ENCODE data around the gene DCC. TPM values are rescaled to one million over a fixed set of nuclear protein-coding genes. Genes with fewer than 3 reads are reported as not detected.

Gene DCC
- total RNA-seq, 1 donor from 2014 or later = 0.24 TPM

DNA sequence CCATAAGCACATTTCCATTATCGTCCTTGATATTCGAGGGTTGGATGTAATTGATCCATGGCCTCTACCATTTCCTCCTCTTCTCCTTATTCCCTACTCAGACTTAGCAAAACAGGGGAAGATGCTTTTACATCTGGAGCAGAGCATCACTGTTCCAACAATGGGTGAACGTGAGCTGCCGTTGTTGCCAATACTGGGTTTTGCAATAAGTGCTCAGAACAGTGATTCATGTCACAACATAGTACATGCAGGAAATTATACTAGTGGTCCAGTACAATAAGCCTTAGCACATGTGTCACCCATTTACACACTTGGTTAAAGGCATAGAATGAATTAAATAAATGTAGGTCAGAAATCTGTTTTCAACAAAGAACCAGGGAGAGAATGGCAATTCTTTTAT lies 112.4 kb downstream of the DCC start:
- TF ChIP-seq CTCF (IDR thresholded peaks at IDR 0.05) = no peak
- no peaks in the 10 kb centered on the region for H3K27me3 Mint-ChIP-seq (ENCODE audit: unreplicated experiment)
- peaks cover 16% of the 10 kb centered on the region for H3K9me3 Mint-ChIP-seq (ENCODE audit: unreplicated experiment)
- DNase-seq (ENCODE audit: extremely low spot score, unreplicated experiment) = no peak
- H3K27ac Mint-ChIP-seq (ENCODE audit: unreplicated experiment) = no peak overlapping the region
- no peak overlapping the region for H3K4me3 Mint-ChIP-seq (ENCODE audit: unreplicated experiment)
- H3K36me3 Mint-ChIP-seq (ENCODE audit: unreplicated experiment) = no peaks in the 10 kb centered on the region
- no peaks in the 10 kb centered on the region for H3K4me1 Mint-ChIP-seq (ENCODE audit: unreplicated experiment)

DNA sequence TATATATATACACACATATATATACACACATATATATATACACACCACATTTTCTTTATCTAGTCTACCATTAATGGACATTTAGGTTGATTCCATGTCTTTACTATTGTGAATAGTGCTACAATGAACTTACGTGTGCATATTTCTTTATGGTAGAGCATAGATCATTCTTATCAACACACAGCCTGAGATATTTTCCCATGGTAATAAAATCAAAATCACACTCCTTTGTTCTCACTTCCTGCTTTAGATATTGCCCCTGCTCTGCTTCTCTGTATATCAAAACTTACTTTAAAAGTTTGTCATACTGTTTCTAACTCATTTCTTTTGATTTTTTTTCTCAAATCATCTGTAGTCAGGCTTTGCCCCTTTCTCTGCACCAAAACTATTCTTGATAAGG lies 119.9 kb downstream of the DCC start:
- Mint-ChIP-seq H3K36me3 (ENCODE audit: unreplicated experiment) (no peaks in the 10 kb centered on the region), H3K9me3 (ENCODE audit: unreplicated experiment) (peaks cover 9% of the 10 kb centered on the region), H3K4me1 (ENCODE audit: unreplicated experiment) (no peaks in the 10 kb centered on the region), H3K4me3 (ENCODE audit: unreplicated experiment) (no peak overlapping the region), H3K27me3 (ENCODE audit: unreplicated experiment) (no peaks in the 10 kb centered on the region), H3K27ac (ENCODE audit: unreplicated experiment) (no peak overlapping the region)
- TF ChIP-seq CTCF (IDR thresholded peaks at IDR 0.05) = no peak
- DNase-seq (ENCODE audit: extremely low spot score, unreplicated experiment) = no peak

- peaks cover 9% of the 10 kb centered on the region for H3K9me3 Mint-ChIP-seq (ENCODE audit: unreplicated experiment)
- no peaks in the 10 kb centered on the region for H3K4me1 Mint-ChIP-seq (ENCODE audit: unreplicated experiment)
- no peak overlapping the region for H3K4me3 Mint-ChIP-seq (ENCODE audit: unreplicated experiment)
These were observed 122.9 kb downstream of the DCC start for GRCh38 chr18:52462853-52463252.

GRCh38 chr18:52465391-52465790 lies 125.4 kb downstream of the DCC start:
- peaks cover 9% of the 10 kb centered on the region for H3K9me3 Mint-ChIP-seq (ENCODE audit: unreplicated experiment)
- no peak for TF ChIP-seq CTCF (IDR thresholded peaks at IDR 0.05)
- no peak overlapping the region for H3K27ac Mint-ChIP-seq (ENCODE audit: unreplicated experiment)
- no peaks in the 10 kb centered on the region for H3K4me1 Mint-ChIP-seq (ENCODE audit: unreplicated experiment)
- DNase-seq (ENCODE audit: extremely low spot score, unreplicated experiment) = no peak
- H3K4me3 Mint-ChIP-seq (ENCODE audit: unreplicated experiment) = no peak overlapping the region
- H3K27me3 Mint-ChIP-seq (ENCODE audit: unreplicated experiment) = no peaks in the 10 kb centered on the region
- H3K36me3 Mint-ChIP-seq (ENCODE audit: unreplicated experiment) = no peaks in the 10 kb centered on the region

More at GRCh38 chr18:52462853-52463252, 122.9 kb downstream of the DCC start:
- DNase-seq (ENCODE audit: extremely low spot score, unreplicated experiment) = no peak
- H3K27ac Mint-ChIP-seq (ENCODE audit: unreplicated experiment) = no peak overlapping the region
- TF ChIP-seq CTCF (IDR thresholded peaks at IDR 0.05) = no peak
- no peaks in the 10 kb centered on the region for H3K27me3 Mint-ChIP-seq (ENCODE audit: unreplicated experiment)
- H3K36me3 Mint-ChIP-seq (ENCODE audit: unreplicated experiment) = no peaks in the 10 kb centered on the region

- no peak for DNase-seq (ENCODE audit: extremely low spot score, unreplicated experiment)
- Mint-ChIP-seq H3K4me3 (ENCODE audit: unreplicated experiment) (no peak overlapping the region), H3K4me1 (ENCODE audit: unreplicated experiment) (no peaks in the 10 kb centered on the region), H3K36me3 (ENCODE audit: unreplicated experiment) (no peaks in the 10 kb centered on the region), H3K27me3 (ENCODE audit: unreplicated experiment) (no peaks in the 10 kb centered on the region), H3K27ac (ENCODE audit: unreplicated experiment) (no peak overlapping the region), H3K9me3 (ENCODE audit: unreplicated experiment) (no peaks in the 10 kb centered on the region)
- no peak for TF ChIP-seq CTCF (IDR thresholded peaks at IDR 0.05)
These were observed 128.5 kb downstream of the DCC start for GRCh38 chr18:52468496-52468895.
